ENCODE measurements around the gene LIMS2. TPM values are rescaled to one million over a fixed set of nuclear protein-coding genes. Genes with fewer than 3 reads are reported as not detected.

LIMS2 gene
- total and polyA plus RNA-seq, 2 experiments from 2014 or later, result 32.9 to 48.8 TPM

DNA sequence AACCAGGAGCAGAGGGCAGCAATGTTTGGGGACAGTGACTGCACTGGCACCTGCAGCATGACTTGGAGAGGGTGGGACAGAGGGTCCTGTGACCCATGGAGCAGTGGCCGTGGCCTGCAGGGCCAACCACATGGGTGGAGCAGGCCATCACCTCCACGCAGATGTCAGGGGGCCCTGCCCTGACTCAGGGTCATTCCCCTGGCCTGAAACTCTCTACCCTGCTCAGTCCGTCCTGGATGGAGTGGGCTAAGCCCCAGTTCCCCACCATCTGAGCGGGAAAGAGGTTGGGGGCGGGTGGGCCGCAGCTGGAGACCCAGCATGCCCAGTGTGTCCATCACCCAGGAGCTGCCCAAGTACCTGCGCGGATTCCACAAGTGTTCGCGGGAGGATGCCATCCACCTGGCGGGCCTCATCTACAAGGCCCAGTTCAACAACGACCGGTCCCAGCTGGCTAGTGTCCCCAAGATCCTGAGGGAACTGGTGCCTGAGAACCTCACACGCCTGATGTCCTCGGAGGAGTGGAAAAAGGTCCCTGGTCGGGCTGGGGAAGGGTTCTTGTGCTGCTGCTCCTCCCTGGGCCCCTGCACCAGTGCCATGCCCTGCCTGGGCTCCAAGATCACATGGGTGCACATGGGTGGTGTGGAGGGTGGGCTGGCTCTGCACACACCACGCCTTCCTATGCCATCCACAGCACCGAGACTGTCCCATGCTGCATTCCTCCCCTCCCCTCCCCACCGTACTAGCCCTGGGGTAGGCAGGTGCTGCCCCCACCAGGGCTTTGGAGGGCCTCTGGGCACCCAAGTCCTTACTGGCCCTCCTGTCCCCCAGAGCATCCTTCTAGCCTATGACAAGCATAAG lies 39.7 kb downstream of the LIMS2 start:
- Histone ChIP-seq H3K4me3 (no peak overlapping the region), H3K27ac (no peak overlapping the region), H3K27me3 (no peaks in the 10 kb centered on the region), H3K9me3 (ENCODE audit: low read depth) (no peaks in the 10 kb centered on the region), H3K36me3 (no peaks in the 10 kb centered on the region), H3K4me1 (ENCODE audit: low read depth) (no peaks in the 10 kb centered on the region)
- DNase-seq (ENCODE audit: low read depth in 1 of 2, low spot score in 1 of 2), result no peak
- TF ChIP-seq, protein P1, sequence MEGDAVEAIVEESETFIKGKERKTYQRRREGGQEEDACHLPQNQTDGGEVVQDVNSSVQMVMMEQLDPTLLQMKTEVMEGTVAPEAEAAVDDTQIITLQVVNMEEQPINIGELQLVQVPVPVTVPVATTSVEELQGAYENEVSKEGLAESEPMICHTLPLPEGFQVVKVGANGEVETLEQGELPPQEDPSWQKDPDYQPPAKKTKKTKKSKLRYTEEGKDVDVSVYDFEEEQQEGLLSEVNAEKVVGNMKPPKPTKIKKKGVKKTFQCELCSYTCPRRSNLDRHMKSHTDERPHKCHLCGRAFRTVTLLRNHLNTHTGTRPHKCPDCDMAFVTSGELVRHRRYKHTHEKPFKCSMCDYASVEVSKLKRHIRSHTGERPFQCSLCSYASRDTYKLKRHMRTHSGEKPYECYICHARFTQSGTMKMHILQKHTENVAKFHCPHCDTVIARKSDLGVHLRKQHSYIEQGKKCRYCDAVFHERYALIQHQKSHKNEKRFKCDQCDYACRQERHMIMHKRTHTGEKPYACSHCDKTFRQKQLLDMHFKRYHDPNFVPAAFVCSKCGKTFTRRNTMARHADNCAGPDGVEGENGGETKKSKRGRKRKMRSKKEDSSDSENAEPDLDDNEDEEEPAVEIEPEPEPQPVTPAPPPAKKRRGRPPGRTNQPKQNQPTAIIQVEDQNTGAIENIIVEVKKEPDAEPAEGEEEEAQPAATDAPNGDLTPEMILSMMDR (IDR thresholded peaks at IDR 0.05; ENCODE audit: low read depth, low read length), result no peak

DNA sequence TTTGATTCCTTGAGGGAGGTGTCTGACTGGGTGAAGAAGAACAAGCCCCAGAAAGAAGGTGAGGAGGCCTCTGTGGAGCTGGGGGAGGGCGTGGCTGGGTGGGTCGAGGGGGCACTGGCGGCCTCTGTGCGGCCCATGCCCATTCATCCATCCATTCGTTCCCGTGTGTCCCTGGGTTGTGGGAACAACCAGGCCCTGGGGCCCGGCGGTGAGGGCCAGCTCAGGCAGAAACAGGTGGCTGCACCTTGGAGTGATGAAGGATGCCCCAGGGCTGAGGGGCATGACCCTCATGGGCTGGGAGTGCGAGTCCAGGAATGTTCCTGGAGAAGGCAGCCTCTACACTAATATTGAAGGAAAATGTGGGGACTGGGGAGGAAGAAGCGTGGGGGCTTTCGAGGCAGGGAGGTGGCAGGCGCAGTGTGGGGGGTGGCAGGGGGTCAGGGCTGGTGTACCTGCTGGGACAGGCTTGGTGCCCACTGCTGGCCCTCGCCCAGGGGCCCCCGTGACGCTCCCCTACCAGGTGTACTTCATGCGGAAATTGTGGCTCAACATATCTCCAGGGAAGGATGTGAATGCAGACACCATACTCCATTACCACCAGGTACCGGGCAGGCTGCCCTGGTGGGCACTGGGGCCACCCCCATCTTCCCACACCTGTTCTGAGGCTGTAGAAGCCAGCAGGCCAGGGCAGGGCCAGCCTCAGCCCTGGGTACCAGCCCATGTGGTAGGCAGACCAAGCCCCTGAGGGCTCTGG lies 40.5 kb downstream of the LIMS2 start:
- no peaks in the 10 kb centered on the region for H3K4me1 ChIP-seq (ENCODE audit: low read depth)
- DNase-seq (ENCODE audit: low read depth in 1 of 2, low spot score in 1 of 2), result no peak
- no peaks in the 10 kb centered on the region for H3K27me3 ChIP-seq
- H3K27ac ChIP-seq, result no peak overlapping the region
- TF ChIP-seq, protein P1 (IDR thresholded peaks at IDR 0.05; ENCODE audit: low read depth, low read length), result no peak
- H3K4me3 ChIP-seq, result no peak overlapping the region
- no peaks in the 10 kb centered on the region for H3K9me3 ChIP-seq (ENCODE audit: low read depth)
- H3K36me3 ChIP-seq, result no peaks in the 10 kb centered on the region

DNA sequence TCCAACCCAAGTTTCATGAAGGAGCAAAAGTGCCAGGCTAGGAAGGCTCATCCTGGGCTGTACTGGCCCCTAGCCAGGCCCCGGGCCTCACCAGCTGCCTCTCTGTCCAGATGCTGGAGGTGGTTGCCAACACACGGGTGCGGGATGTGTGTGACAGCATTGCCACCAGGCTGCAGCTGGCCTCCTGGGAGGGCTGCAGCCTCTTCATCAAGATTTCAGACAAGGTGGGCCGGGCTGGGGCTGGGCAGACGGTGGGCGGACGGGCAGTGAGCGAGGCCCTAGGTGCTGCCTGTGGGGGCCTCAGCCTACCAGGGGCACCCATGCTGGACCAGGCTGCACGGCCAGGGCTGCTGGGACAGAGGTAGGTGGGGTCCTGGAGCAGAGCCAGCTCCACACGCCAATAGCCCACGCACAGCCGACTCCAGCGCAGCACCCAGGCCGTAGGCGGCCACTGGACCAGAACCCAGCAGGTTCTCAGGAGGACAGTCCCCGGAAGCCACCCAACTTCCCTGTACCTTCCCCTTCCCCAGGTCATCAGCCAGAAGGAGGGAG lies 41.2 kb downstream of the LIMS2 start:
- Histone ChIP-seq H3K27ac (no peak overlapping the region), H3K9me3 (ENCODE audit: low read depth) (no peaks in the 10 kb centered on the region), H3K4me1 (ENCODE audit: low read depth) (no peaks in the 10 kb centered on the region), H3K27me3 (no peaks in the 10 kb centered on the region), H3K4me3 (no peak overlapping the region), H3K36me3 (no peaks in the 10 kb centered on the region)
- TF ChIP-seq, protein P1 (IDR thresholded peaks at IDR 0.05; ENCODE audit: low read depth, low read length), result no peak
- DNase-seq (ENCODE audit: low read depth in 1 of 2, low spot score in 1 of 2), result no peak

DNA sequence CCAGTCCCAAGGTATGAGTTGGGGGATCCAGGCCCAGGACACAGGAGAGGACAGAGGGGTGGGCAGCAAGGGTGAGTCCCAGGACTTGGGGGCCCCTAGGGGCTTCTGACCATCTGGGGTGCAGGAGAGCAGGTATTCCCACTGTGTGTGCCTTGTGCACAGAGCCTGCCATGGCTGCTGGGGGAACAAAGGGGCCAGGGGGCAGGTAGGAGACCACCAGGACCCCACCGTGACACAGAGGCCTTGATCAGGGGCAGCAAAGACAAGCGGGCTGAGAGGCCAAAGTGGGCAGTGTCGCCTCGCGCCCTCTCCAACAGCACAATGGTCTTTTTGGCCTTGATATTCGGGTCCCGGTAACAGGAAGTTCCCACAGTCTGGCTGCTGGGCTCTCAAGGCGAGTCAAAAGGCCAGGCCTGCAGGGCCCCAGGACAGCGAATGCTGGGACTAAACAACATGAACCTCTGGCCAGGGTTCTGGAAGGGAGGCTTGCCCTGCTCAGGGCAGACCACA lies 41.7 kb downstream of the LIMS2 start:
- Histone ChIP-seq H3K4me3 (no peak overlapping the region), H3K9me3 (ENCODE audit: low read depth) (no peaks in the 10 kb centered on the region), H3K27ac (no peak overlapping the region), H3K4me1 (ENCODE audit: low read depth) (no peaks in the 10 kb centered on the region), H3K36me3 (no peaks in the 10 kb centered on the region), H3K27me3 (no peaks in the 10 kb centered on the region)
- TF ChIP-seq, protein P1 (IDR thresholded peaks at IDR 0.05; ENCODE audit: low read depth, low read length), result no peak
- DNase-seq (ENCODE audit: low read depth in 1 of 2, low spot score in 1 of 2), result no peak

DNA sequence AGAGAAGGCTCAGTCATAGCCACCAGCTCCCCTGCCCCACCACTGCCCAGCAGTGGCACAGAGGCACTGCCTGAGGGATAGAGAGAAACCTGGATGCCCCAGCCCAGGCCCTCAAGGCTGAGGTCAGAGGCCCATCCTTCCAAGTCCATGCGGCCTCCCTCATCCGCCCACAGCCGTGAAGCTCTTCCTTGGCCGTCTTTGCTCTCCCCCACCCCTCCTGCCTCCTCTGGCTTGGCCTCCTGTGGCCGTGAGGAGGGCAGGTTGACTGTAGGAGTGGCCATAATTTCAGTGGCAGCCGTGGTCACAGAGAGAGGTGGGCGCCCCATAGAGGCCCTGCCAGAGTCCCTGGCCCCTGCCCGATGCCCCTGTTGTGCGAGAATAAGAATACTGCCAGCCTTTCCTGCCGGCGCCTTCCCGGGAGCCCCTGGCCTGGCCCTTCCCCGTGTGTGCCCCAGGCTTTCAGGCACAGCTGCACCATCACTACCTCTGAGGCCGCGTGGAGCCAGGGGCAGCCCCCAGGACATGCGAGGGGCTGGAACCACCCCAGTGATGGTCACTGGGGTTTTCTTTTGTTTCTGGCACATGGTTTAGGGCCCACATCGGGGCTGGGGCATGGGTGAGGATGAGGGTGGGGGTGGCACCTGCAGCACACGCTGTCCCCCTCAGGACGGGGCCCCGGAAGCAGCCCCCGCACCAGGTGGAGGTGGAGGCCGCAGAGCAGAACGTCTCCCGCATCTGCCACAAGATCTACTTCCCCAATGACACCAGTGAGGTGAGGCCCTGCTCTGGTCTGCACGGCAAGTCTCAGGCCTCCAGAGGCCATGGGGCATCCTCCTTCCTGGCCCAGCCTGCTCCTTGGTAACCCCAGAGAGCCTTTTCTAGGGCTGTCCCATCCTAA lies 42.5 kb downstream of the LIMS2 start:
- no peaks in the 10 kb centered on the region for H3K27me3 ChIP-seq
- TF ChIP-seq, protein P1 (IDR thresholded peaks at IDR 0.05; ENCODE audit: low read depth, low read length), result no peak
- H3K4me1 ChIP-seq (ENCODE audit: low read depth), result no peaks in the 10 kb centered on the region
- H3K36me3 ChIP-seq, result no peaks in the 10 kb centered on the region
- H3K27ac ChIP-seq, result no peak overlapping the region
- H3K4me3 ChIP-seq, result no peak overlapping the region
- no peak for DNase-seq (ENCODE audit: low read depth in 1 of 2, low spot score in 1 of 2)
- no peaks in the 10 kb centered on the region for H3K9me3 ChIP-seq (ENCODE audit: low read depth)
